HG03457 (cell line): ENCODE results near the gene DRD3.

Experiments used
- ATAC-seq: cut with Tn5 transposase; IDR thresholded peaks from one replicate; pipeline ENCODE4 v1.9.1; 2021; ENCODE audit warnings: moderate number of reproducible peaks; ENCODE audit not compliant: unreplicated experiment

The DRD3 gene

GRCh38 chr3:114122027-114122709 is 56.7 kb downstream of the DRD3 start:
- no peak for ATAC-seq

GRCh38 chr3:114120211-114120610 is 58.6 kb downstream of the DRD3 start:
- no peak for ATAC-seq

GRCh38 chr3:114119776-114120175 is 59.1 kb downstream of the DRD3 start:
- no peak for ATAC-seq

GRCh38 chr3:114115143-114115542 is 63.7 kb downstream of the DRD3 start:
- ATAC-seq = no peak

GRCh38 chr3:114114719-114115118 is 64.1 kb downstream of the DRD3 start:
- no peak for ATAC-seq

GRCh38 chr3:114112696-114113095 is 66.2 kb downstream of the DRD3 start:
- ATAC-seq = no peak

GRCh38 chr3:114111060-114111770 is 67.6 kb downstream of the DRD3 start:
- ATAC-seq = no peak

- ATAC-seq = no peak
These were observed 68.4 kb downstream of the DRD3 start for GRCh38 chr3:114110439-114110838.

GRCh38 chr3:114108137-114108536 is 70.7 kb downstream of the DRD3 start:
- no peak for ATAC-seq

GRCh38 chr3:114104414-114104813 is 74.4 kb downstream of the DRD3 start:
- no peak for ATAC-seq

GRCh38 chr3:114103858-114104257 is 75.0 kb downstream of the DRD3 start:
- ATAC-seq = no peak

GRCh38 chr3:114103181-114103580 is 75.7 kb downstream of the DRD3 start:
- ATAC-seq = no peak

- ATAC-seq = no peak
These were observed 77.8 kb downstream of the DRD3 start for GRCh38 chr3:114101101-114101500.

- no peak for ATAC-seq
These were observed 83.1 kb downstream of the DRD3 start for GRCh38 chr3:114095796-114096195.

- no peak for ATAC-seq
These were observed 85.3 kb downstream of the DRD3 start for GRCh38 chr3:114093596-114093995.

- ATAC-seq = no peak
These were observed 85.9 kb downstream of the DRD3 start for GRCh38 chr3:114093016-114093380.

- no peak for ATAC-seq
These were observed 86.5 kb downstream of the DRD3 start for GRCh38 chr3:114092151-114093015.

- no peak for ATAC-seq
These were observed 89.2 kb downstream of the DRD3 start for GRCh38 chr3:114089675-114090074.

GRCh38 chr3:114086356-114086755 is 92.5 kb downstream of the DRD3 start:
- ATAC-seq = no peak

- no peak for ATAC-seq
These were observed 95.7 kb downstream of the DRD3 start for GRCh38 chr3:114083112-114083511.

- no peak for ATAC-seq
These were observed 97.8 kb downstream of the DRD3 start for GRCh38 chr3:114081037-114081436.

- ATAC-seq = no peak
These were observed 98.7 kb downstream of the DRD3 start for GRCh38 chr3:114080201-114080600.
